HG02884 (cell line): Measurements from ENCODE around the gene TLE3.

Source experiments
- ATAC-seq: cut with Tn5 transposase; IDR thresholded peaks from one replicate; pipeline ENCODE4 v1.9.1; 2021; ENCODE audit warnings: mild to moderate bottlenecking, moderate library complexity; ENCODE audit not compliant: unreplicated experiment

Gene TLE3

GRCh38 chr15:70086636-70087035 lies 11.1 kb downstream of the TLE3 start:
- no peak for ATAC-seq

- ATAC-seq, result no peak
These were observed 13.3 kb downstream of the TLE3 start for GRCh38 chr15:70084461-70084860.

GRCh38 chr15:70083946-70084345 lies 13.8 kb downstream of the TLE3 start:
- ATAC-seq, result no peak

GRCh38 chr15:70083418-70083817 lies 14.3 kb downstream of the TLE3 start:
- ATAC-seq, result no peak

- no peak for ATAC-seq
These were observed 15.3 kb downstream of the TLE3 start for GRCh38 chr15:70082281-70082900.

- no peak for ATAC-seq
These were observed 16.1 kb downstream of the TLE3 start for GRCh38 chr15:70081612-70082011.

- no peak for ATAC-seq
These were observed 17.4 kb downstream of the TLE3 start for GRCh38 chr15:70080347-70080746.

- no peak for ATAC-seq
These were observed 17.8 kb downstream of the TLE3 start for GRCh38 chr15:70079888-70080287.

GRCh38 chr15:70078578-70079417 lies 18.9 kb downstream of the TLE3 start:
- no peak for ATAC-seq

- ATAC-seq, result no peak
These were observed 20.2 kb downstream of the TLE3 start for GRCh38 chr15:70077188-70078147.

GRCh38 chr15:70074380-70074779 lies 23.3 kb downstream of the TLE3 start:
- no peak for ATAC-seq

GRCh38 chr15:70072479-70072878 lies 25.2 kb downstream of the TLE3 start:
- no peak for ATAC-seq

GRCh38 chr15:70071799-70072198 lies 25.9 kb downstream of the TLE3 start:
- ATAC-seq, result no peak

GRCh38 chr15:70069716-70070115 lies 28.0 kb downstream of the TLE3 start:
- no peak for ATAC-seq

- ATAC-seq, result no peak
These were observed 28.7 kb downstream of the TLE3 start for GRCh38 chr15:70068783-70069565.

- ATAC-seq, result no peak
These were observed 30.0 kb downstream of the TLE3 start for GRCh38 chr15:70067681-70068080.

GRCh38 chr15:70067011-70067410 lies 30.7 kb downstream of the TLE3 start:
- ATAC-seq, result no peak

GRCh38 chr15:70066447-70066846 lies 31.3 kb downstream of the TLE3 start:
- ATAC-seq, result no peak

GRCh38 chr15:70066004-70066403 lies 31.7 kb downstream of the TLE3 start:
- no peak for ATAC-seq

- ATAC-seq, result no peak
These were observed 32.6 kb downstream of the TLE3 start for GRCh38 chr15:70065006-70065722.
